HL-60 (cell line): ENCODE data around the gene ALDH1A2.

ENCODE experiments used
- CTCF ChIP-seq: IDR thresholded peaks from one replicate; pipeline ENCODE4 v1.5.1; 2011; ENCODE audit warnings: low read length, control low read depth, inconsistent platforms; ENCODE audit not compliant: insufficient read depth
- GABPA ChIP-seq: IDR thresholded peaks from 2 replicates; pipeline ENCODE4 v1.6.1; 2012; ENCODE audit warnings: low read depth
- POLR2AphosphoS5 ChIP-seq: IDR thresholded peaks from 2 replicates; pipeline ENCODE4 v1.6.1; 2012; ENCODE audit warnings: low read depth
- REST ChIP-seq: IDR thresholded peaks from 2 replicates; pipeline ENCODE4 v1.6.1; 2012; ENCODE audit warnings: low read depth; ENCODE audit not compliant: insufficient replicate concordance
- SPI1 ChIP-seq: IDR thresholded peaks from 2 replicates; pipeline ENCODE4 v1.6.1; 2012; ENCODE audit warnings: low read depth, mild to moderate bottlenecking, borderline replicate concordance

DNA sequence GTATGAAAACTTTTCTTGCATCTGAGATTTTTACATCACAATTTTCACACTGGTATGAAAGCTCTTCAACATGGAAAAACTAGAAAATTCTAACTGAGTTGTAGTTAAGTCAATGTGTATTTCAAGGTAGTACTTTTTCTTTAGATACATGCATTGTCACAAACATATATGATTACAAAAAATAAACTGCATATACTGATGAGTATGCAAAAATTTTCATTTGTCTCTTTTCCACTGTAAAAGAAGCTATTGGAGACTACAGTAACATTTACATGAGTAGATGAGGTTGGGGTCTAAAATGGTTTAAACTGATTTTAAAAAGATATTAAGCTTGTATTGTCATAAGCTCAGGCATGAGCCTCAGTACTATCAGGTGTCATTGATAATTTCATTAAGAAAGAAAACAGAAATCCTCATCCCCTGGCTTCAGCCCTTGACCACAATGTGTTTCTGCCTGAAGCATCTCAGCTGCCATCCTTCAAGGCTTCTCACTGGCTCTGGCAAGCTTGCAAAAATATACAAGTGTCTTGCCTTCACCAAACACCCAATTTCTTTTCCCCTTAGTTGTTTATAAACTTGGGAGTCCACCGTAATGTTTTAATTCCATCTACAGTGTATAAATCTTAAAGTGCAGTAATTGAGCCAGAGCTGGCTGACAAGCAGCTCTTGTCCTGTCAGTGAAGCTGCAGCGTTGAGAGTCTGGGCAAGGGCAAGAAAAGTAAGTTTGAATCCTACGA, 71.9 kb downstream of the ALDH1A2 start:
- TF ChIP-seq CTCF (no peak), REST (no peak), POLR2AphosphoS5 (no peak), GABPA (no peak), SPI1 (no peak)
